GM19035 (cell line): ENCODE measurements around the gene CNR2.
"Not testable (repeated sequence)": the region's sequence is repeated elsewhere in the genome, so short reads cannot be mapped to it uniquely, and the experiment has no call there.

Experiments used
- ATAC-seq: cut with Tn5 transposase; IDR thresholded peaks from one replicate; pipeline ENCODE4 v1.9.1; 2021; ENCODE audit not compliant: unreplicated experiment

Gene CNR2

GRCh38 chr1:23913212-23913880 is at the start of gene CNR2:
CNR2 (minus strand) TSS chr1:23913362; CDS start chr1:23875617, 37,745 bp downstream.
- ATAC-seq = no peak

GRCh38 chr1:23960291-23961020 is 47.3 kb upstream of the CNR2 start:
- no peak for ATAC-seq

- peak; percentile 80 for ATAC-seq
These were observed 46.5 kb upstream of the CNR2 start, which contains the start of gene PNRC2 for GRCh38 chr1:23959461-23960290. PNRC2 (plus strand) TSS chr1:23959828; CDS start chr1:23961458, 1,630 bp downstream.

GRCh38 chr1:23958810-23959460 is 45.8 kb upstream of the CNR2 start:
- peak; percentile 63 for ATAC-seq

- not testable (repeated sequence) for ATAC-seq
These were observed 45.1 kb upstream of the CNR2 start for GRCh38 chr1:23958040-23958809.

GRCh38 chr1:23957096-23957495 is 43.9 kb upstream of the CNR2 start:
- ATAC-seq = no peak

- no peak for ATAC-seq
These were observed 39.9 kb upstream of the CNR2 start for GRCh38 chr1:23953020-23953419.

GRCh38 chr1:23947366-23947765 is 34.2 kb upstream of the CNR2 start:
- no peak for ATAC-seq

GRCh38 chr1:23936481-23937176 is 23.5 kb upstream of the CNR2 start:
- ATAC-seq = no peak

- no peak for ATAC-seq
These were observed 18.3 kb upstream of the CNR2 start for GRCh38 chr1:23931491-23931880.

- ATAC-seq = no peak
These were observed 17.8 kb upstream of the CNR2 start for GRCh38 chr1:23930861-23931490.

- no peak for ATAC-seq
These were observed 17.1 kb upstream of the CNR2 start for GRCh38 chr1:23930270-23930669.

- ATAC-seq = no peak
These were observed 15.6 kb upstream of the CNR2 start for GRCh38 chr1:23928789-23929188.

GRCh38 chr1:23927097-23927496 is 13.9 kb upstream of the CNR2 start:
- no peak for ATAC-seq

GRCh38 chr1:23925279-23925678 is 12.1 kb upstream of the CNR2 start:
- ATAC-seq = no peak

GRCh38 chr1:23924601-23925000 is 11.4 kb upstream of the CNR2 start:
- ATAC-seq = no peak

GRCh38 chr1:23923592-23924499 is 10.7 kb upstream of the CNR2 start:
- no peak for ATAC-seq

- ATAC-seq = no peak
These were observed 9.3 kb upstream of the CNR2 start for GRCh38 chr1:23922321-23922943.
